GM06990 (cell line): Measurements from ENCODE around the gene PSMB8.
A peak's percentile ranks its signal among the peaks of the same experiment; 100 is the strongest.

Experiments
- DNase-seq: peaks from one replicate; pipeline ENCODE4 v3.0.0-alpha.2; 2011; ENCODE audit not compliant: insufficient read length; ENCODE audit errors: extremely low read depth
- H3K27me3 ChIP-seq: replicated peaks from 2 replicates; pipeline ENCODE4 v1.6.0; 2011; ENCODE audit warnings: low read length; ENCODE audit not compliant: control insufficient read depth, insufficient read depth
- H3K36me3 ChIP-seq: 2 replicates; pipeline ENCODE4 v1.5.1; 2011; ENCODE audit warnings: low read length; ENCODE audit not compliant: control insufficient read depth, insufficient read depth
- H3K4me3 ChIP-seq: replicated peaks from 2 replicates; pipeline ENCODE4 v1.5.1; 2011; ENCODE audit warnings: low read depth, mild to moderate bottlenecking, control low read depth, low read length
- CTCF ChIP-seq: IDR thresholded peaks from 2 replicates; pipeline ENCODE4 v1.5.1; 2011; ENCODE audit warnings: low read length, control low read depth, mild to moderate bottlenecking, inconsistent platforms; ENCODE audit not compliant: insufficient read depth, poor library complexity, severe bottlenecking

Gene PSMB8

GRCh38 chr6:32799740-32800139 lies 44.1 kb downstream of the PSMB8 start:
- no peak for TF ChIP-seq CTCF
- Histone ChIP-seq H3K27me3 (no peaks in the 10 kb centered on the region), H3K4me3 (no peak overlapping the region), H3K36me3 (no peaks in the 10 kb centered on the region)
- DNase-seq: no peak

GRCh38 chr6:32799168-32799567 lies 44.7 kb downstream of the PSMB8 start:
- Histone ChIP-seq H3K4me3 (no peak overlapping the region), H3K27me3 (no peaks in the 10 kb centered on the region)

GRCh38 chr6:32796848-32797776 lies 46.7 kb downstream of the PSMB8 start:
- DNase-seq: peak; percentile 62
- Histone ChIP-seq H3K4me3 (peak overlapping the region; percentile 29), H3K36me3 (no peaks in the 10 kb centered on the region), H3K27me3 (no peaks in the 10 kb centered on the region)
- peak; percentile 73 for TF ChIP-seq CTCF

More at GRCh38 chr6:32799168-32799567, 44.7 kb downstream of the PSMB8 start:
- DNase-seq: no peak
- no peaks in the 10 kb centered on the region for H3K36me3 ChIP-seq
- TF ChIP-seq CTCF: no peak

GRCh38 chr6:32794510-32794909 lies 49.3 kb downstream of the PSMB8 start:
- no peak for DNase-seq
- Histone ChIP-seq H3K4me3 (no peak overlapping the region), H3K36me3 (no peaks in the 10 kb centered on the region), H3K27me3 (no peaks in the 10 kb centered on the region; the same call in 1 of the 2 replicates)
- no peak for TF ChIP-seq CTCF

- no peaks in the 10 kb centered on the region; the same call in 1 of the 2 replicates for H3K27me3 ChIP-seq
- no peaks in the 10 kb centered on the region for H3K36me3 ChIP-seq
- DNase-seq: no peak
- no peak overlapping the region for H3K4me3 ChIP-seq
- no peak for TF ChIP-seq CTCF
Observed at GRCh38 chr6:32792901-32793435, 50.9 kb downstream of the PSMB8 start.
